Lower lobe of right lung (tissue), 2 donors: Measurements from ENCODE around the gene TMEM161A. TPM values are rescaled to one million over a fixed set of nuclear protein-coding genes. Genes with fewer than 3 reads are reported as not detected.

Experiments used
- ATAC-seq, 2 donors: fragments of 200-7000 bp; cut with Tn5 transposase; one replicate each; pipeline ENCODE4 v1.9.1; 2020 to 2022; ENCODE audit warnings: mild to moderate bottlenecking in 2 of 2, moderate library complexity in 2 of 2
- DNase-seq: peaks from one replicate; pipeline ENCODE4 v3.0.0-alpha.2; 2020
- H3K27ac ChIP-seq: fragments of 200-600 bp; one replicate; pipeline ENCODE4 v1.8.0; 2022
- H3K27me3 ChIP-seq: fragments of 200-600 bp; one replicate; pipeline ENCODE4 v1.8.0; 2022; ENCODE audit warnings: low read depth
- H3K36me3 ChIP-seq: fragments of 200-600 bp; one replicate; pipeline ENCODE4 v1.8.0; 2022; ENCODE audit warnings: mild to moderate bottlenecking
- H3K4me1 ChIP-seq: fragments of 200-600 bp; one replicate; pipeline ENCODE4 v1.8.0; 2022
- H3K4me3 ChIP-seq: fragments of 200-600 bp; one replicate; pipeline ENCODE4 v1.8.0; 2022; ENCODE audit warnings: mild to moderate bottlenecking
- H3K9me3 ChIP-seq: fragments of 200-600 bp; one replicate; pipeline ENCODE4 v1.8.0; 2022
- intact Hi-C: fragments of 100-400 bp; cut with DNase I; formaldehyde crosslinking; loops from one replicate; pipeline ENCODE4 v1.11.0; 2022
- long read RNA-seq: library from polyadenylated mRNA; unstranded; transcript quantifications from one replicate; pipeline ENCODE4 v2.0.0, GENCODE V29; 2021
- total RNA-seq: library from RNA; stranded (reverse); fragmentation: NEBNext Ultra II Directional; extraction: Animal tissue kit (Norgen Biotek cat#: 25700); gene quantifications from one replicate; pipeline ENCODE4 v1.2.1, GENCODE V29; 2021
- TF ChIP-seq, protein P1 (sequence below): fragments of 200-600 bp; IDR thresholded peaks from one replicate; pipeline ENCODE4 v1.8.0; 2022; ENCODE audit warnings: antibody characterized with exemption, mild to moderate bottlenecking
- donor health status: DM: no; HTN: yes; CAD: no; lungs with severe emphysema.

TMEM161A gene
- total RNA-seq, result 28.1 TPM
- long read RNA-seq, transcript TMEM161A-201 (12 exons, 1,820 nt), result major isoform, 29 of 54 reads
- long read RNA-seq, partial matches to known transcripts, result 14 of 54 reads
- long read RNA-seq, other reads (novel, unspliced or antisense), result 5 of 54 reads

DNA sequence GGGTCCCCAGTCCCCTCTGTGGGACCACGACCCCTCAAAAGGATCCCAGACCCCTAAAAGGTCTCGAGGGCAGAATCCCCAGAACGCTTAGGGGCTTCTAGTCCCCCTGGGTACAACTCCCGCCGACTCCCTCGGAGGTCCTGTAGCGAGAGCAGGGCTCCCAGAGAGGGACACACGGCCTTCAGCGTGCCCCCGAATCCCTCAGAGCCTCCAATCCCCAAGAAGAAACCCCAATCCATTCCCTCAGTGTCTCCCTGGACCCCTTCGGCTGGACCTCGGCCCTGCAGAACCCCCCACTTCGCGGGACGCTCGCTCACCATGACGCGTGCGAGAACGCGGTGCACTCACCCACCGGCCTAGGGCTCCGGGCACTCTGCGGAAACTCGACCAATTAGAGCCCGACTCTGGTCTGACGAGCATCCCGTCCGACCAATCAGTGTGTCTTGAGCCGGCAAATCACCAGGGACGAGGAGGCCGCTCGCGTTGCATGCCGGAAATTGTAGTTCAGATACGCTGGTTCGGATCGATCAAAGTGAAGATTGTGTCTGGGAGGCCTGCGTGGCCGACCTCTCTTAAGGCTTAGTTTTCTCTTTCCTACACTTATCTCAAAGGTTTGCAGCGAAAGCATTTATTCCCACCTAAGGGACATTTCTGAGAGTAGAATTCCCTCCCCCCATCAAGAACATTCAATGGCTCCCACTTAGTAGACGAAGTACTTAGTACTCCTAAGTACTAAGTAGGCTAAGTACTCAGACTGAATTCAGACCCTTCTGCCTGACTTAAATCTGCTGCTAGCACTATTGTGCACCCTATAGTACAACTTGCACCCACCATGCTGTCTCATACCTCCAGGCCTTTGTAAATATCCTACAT is at the start of gene TMEM161A:
TSS of gene TMEM161A (minus strand) at position 370 of the 873 bp plus-strand sequence. CDS start at position 320, 50 bp downstream.
- H3K9me3 ChIP-seq, result no peaks in the 10 kb centered on the region
- peak; percentile 98 for DNase-seq
- peaks cover 10% of the 10 kb centered on the region for H3K4me1 ChIP-seq
- TF ChIP-seq, protein P1, sequence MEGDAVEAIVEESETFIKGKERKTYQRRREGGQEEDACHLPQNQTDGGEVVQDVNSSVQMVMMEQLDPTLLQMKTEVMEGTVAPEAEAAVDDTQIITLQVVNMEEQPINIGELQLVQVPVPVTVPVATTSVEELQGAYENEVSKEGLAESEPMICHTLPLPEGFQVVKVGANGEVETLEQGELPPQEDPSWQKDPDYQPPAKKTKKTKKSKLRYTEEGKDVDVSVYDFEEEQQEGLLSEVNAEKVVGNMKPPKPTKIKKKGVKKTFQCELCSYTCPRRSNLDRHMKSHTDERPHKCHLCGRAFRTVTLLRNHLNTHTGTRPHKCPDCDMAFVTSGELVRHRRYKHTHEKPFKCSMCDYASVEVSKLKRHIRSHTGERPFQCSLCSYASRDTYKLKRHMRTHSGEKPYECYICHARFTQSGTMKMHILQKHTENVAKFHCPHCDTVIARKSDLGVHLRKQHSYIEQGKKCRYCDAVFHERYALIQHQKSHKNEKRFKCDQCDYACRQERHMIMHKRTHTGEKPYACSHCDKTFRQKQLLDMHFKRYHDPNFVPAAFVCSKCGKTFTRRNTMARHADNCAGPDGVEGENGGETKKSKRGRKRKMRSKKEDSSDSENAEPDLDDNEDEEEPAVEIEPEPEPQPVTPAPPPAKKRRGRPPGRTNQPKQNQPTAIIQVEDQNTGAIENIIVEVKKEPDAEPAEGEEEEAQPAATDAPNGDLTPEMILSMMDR, result no peak
- no peaks in the 10 kb centered on the region for H3K27me3 ChIP-seq
- intact Hi-C loops, result no loop called here
- H3K4me3 ChIP-seq, result peak within 1 kb of the TSS; percentile 85
- peak within 1 kb of the TSS; percentile 83 for H3K27ac ChIP-seq
- peak; percentile 98 to 100 for ATAC-seq
- no peaks in the 10 kb centered on the region for H3K36me3 ChIP-seq

DNA sequence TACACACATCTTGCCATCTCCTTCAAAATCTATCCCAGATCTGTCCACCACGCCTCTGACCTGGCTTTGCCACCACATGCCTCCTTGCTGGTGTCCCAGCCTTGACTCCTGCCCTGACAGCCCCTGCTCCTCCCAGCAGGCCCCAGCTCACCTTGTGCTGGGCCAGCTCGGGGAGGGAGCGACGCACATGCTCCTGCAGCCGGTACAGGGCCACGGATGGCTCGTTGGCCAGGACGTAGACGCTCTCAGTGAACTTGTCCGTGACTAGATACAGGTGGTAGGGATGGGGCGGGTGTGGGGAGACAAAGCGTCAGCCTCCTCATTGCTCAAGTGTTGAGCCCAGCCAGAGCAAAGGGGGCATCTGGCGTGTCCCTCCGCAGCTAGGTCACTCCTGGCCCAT is 48.5 kb upstream of the TMEM161A start:
- no peaks in the 10 kb centered on the region for H3K9me3 ChIP-seq
- H3K4me3 ChIP-seq, result no peak overlapping the region
- TF ChIP-seq, protein P1, result no peak
- peaks cover 23% of the 10 kb centered on the region for H3K36me3 ChIP-seq
- peaks cover 24% of the 10 kb centered on the region for H3K4me1 ChIP-seq
- ATAC-seq (no peak), DNase-seq (no peak)
- intact Hi-C loops, result no loop called here
- H3K27me3 ChIP-seq, result no peaks in the 10 kb centered on the region
- peak overlapping the region; percentile 8 for H3K27ac ChIP-seq

DNA sequence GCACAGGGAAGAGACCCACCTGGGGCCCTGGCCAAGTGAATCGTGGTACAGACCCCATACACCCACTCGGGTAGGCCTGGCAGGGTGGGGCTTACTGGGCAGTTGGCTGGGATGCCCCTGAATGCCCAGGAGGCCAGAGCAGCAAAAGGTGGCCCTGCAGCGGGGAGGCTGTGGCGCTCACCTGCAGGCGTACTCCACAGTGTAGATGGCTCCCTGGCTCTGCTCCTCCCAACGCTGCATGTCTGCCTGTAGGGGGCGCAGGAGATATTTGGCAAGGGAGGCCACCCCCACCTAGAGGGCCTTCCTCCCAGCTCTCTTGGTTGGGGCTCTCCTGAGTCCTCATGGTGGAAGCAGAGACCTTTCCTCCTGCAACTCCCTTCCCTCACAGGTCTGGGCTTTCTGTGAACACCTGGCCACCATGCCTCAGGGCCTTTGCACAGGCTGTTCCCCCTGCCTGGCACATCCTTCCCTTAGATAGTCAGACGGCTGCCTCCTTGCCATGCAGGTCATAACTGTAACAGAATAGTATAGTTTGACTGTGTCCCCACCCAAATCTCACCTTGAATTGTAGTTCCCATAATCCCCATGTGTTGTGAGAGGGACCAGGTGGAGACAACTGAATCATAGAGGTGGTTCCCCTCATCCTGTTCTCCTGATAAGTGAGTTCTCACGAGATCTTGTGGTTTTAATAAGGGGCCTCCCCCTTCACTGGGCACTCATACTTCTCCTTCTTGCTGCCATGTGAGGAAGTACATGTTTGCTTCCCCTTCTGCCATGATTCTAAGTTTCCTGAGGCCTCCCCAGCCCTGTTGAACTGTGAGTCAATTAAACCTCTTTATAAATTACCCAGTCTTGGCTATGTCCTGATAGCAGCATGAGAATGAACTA is 47.8 kb upstream of the TMEM161A start:
- peak; percentile 77 to 80 for ATAC-seq
- H3K36me3 ChIP-seq, result peaks cover 29% of the 10 kb centered on the region

DNA sequence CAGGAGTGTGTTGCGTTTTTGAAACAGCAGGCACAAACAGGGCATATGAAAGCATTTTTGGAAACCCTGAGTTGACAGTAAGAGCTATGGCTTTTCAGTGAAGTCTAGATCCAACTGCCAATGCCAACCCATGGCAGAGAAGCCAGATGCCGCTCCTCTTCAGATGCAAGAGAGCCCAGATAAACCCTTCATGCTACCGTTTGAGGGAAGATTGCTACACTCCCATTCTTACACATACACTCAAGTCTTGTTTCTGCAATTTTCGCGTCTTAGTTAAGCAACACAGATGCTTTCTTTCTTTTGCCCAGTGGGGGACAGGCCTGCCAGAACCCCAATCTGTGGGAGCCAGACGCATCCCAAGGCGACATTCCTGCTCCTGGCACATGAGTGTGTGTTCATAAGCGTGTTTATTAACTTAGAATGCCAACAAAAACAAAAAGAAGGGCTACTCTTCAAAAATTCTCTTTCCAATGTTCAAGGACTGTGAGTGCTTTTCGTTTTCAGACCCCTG is 43.3 kb upstream of the TMEM161A start:
- H3K27ac ChIP-seq, result no peak overlapping the region
- no peaks in the 10 kb centered on the region for H3K4me1 ChIP-seq
- DNase-seq (no peak), ATAC-seq (no peak)
- peaks cover 6% of the 10 kb centered on the region for H3K9me3 ChIP-seq
- intact Hi-C loops, result no loop called here
- H3K4me3 ChIP-seq, result no peak overlapping the region
- TF ChIP-seq, protein P1, result no peak
- peaks cover 61% of the 10 kb centered on the region for H3K36me3 ChIP-seq
- no peaks in the 10 kb centered on the region for H3K27me3 ChIP-seq

More for the DNA sequence above, 47.8 kb upstream of the TMEM161A start:
- H3K4me3 ChIP-seq, result no peak overlapping the region
- peak overlapping the region; percentile 8 for H3K27ac ChIP-seq
- TF ChIP-seq, protein P1, result peak; percentile 62
- H3K9me3 ChIP-seq, result no peaks in the 10 kb centered on the region
- peaks cover 21% of the 10 kb centered on the region for H3K4me1 ChIP-seq
- H3K27me3 ChIP-seq, result no peaks in the 10 kb centered on the region
- intact Hi-C loops, result no loop called here
- DNase-seq, result no peak
